ENCODE data around the gene YTHDF2. TPM values are rescaled to one million over a fixed set of nuclear protein-coding genes. Genes with fewer than 3 reads are reported as not detected.

The YTHDF2 gene
- polyA plus RNA-seq, 1 of the 3 experiments (the other 2 are of a cell fraction): 45.2 TPM

GRCh38 chr1:28803662-28804061 is 66.9 kb downstream of the YTHDF2 start:
- no peaks in the 10 kb centered on the region for H3K79me2 ChIP-seq (ENCODE audit: insufficient read depth)
- H3K27me3 ChIP-seq (ENCODE audit: insufficient read depth): no peaks in the 10 kb centered on the region
- POLR2A ChIA-PET: no interaction called here
- H3K9me2 ChIP-seq: no peaks in the 10 kb centered on the region
- no peaks in the 10 kb centered on the region for H4K20me1 ChIP-seq (ENCODE audit: insufficient read depth)
- no peaks in the 10 kb centered on the region for H3K36me3 ChIP-seq (replicated peaks in 1 of 2; ENCODE audit: control insufficient read depth in 1 of 2, insufficient read depth in 2 of 2, low read length in 1 of 2)
- no peaks in the 10 kb centered on the region for H3K9me3 ChIP-seq
- H3K4me3 ChIP-seq (ENCODE audit: low read depth in 2 of 2, low read length in 1 of 2): no peak overlapping the region
- H3K9ac ChIP-seq: no peak overlapping the region
- no peak overlapping the region for H3K27ac ChIP-seq (ENCODE audit: low read depth in 2 of 2, low read length in 1 of 2)
- WGBS (ENCODE audit: low lambda C conversion rate): 67% methylated on average over 3 of the region's 3 CpGs
- DNase-seq: no peak
- H3K4me1 ChIP-seq (ENCODE audit: control insufficient read depth in 1 of 2, insufficient read depth in 2 of 2, low read depth in 1 of 2, low read length in 1 of 2): peaks cover 0 to 6% of the 10 kb centered on the region in 2 experiments; a peak in 1 of 4 replicates
- CTCF ChIA-PET: interaction anchor here (39.4 kb wide), 1 partner anchor 72 kb away, joined by 894 read pairs; no protein-coding TSS in a partner anchor
- no peak overlapping the region for H2AFZ ChIP-seq (ENCODE audit: low read depth)
- TF ChIP-seq RFX5 (IDR thresholded peaks at IDR 0.05; ENCODE audit: low read length) (no peak), FOSL2 (IDR thresholded peaks at IDR 0.05; ENCODE audit: borderline replicate concordance, low read depth) (no peak), TCF12 (IDR thresholded peaks at IDR 0.05) (no peak), TEAD4 (IDR thresholded peaks at IDR 0.05; ENCODE audit: borderline replicate concordance, insufficient read depth) (no peak), ELF1 (IDR thresholded peaks at IDR 0.05) (no peak), REST (IDR thresholded peaks at IDR 0.05; ENCODE audit: low read depth, low read length) (no peak), GABPA (IDR thresholded peaks at IDR 0.05; ENCODE audit: low read depth) (no peak), TAF1 (IDR thresholded peaks at IDR 0.05; ENCODE audit: borderline replicate concordance, low read depth, low read length) (no peak), SIN3A (IDR thresholded peaks at IDR 0.05; ENCODE audit: borderline replicate concordance, low read depth, low read length) (no peak), RCOR1 (IDR thresholded peaks at IDR 0.05; ENCODE audit: low read length) (no peak)
- H3F3A ChIP-seq (replicated peaks; ENCODE audit: insufficient read depth): no peaks in the 10 kb centered on the region
- H3K4me2 ChIP-seq: no peak overlapping the region

- Histone ChIP-seq H3K9me3 (no peaks in the 10 kb centered on the region), H3K36me3 (replicated peaks in 1 of 2; ENCODE audit: control insufficient read depth in 1 of 2, insufficient read depth in 2 of 2, low read length in 1 of 2) (no peaks in the 10 kb centered on the region), H3K4me2 (no peak overlapping the region), H3K27ac (ENCODE audit: low read depth in 2 of 2, low read length in 1 of 2) (no peak overlapping the region), H3K27me3 (ENCODE audit: insufficient read depth) (no peaks in the 10 kb centered on the region), H4K20me1 (ENCODE audit: insufficient read depth) (no peaks in the 10 kb centered on the region), H3K4me1 (ENCODE audit: control insufficient read depth in 1 of 2, insufficient read depth in 2 of 2, low read depth in 1 of 2, low read length in 1 of 2) (peaks cover 0 to 6% of the 10 kb centered on the region in 2 experiments; a peak in 1 of 4 replicates), H3K4me3 (ENCODE audit: low read depth in 2 of 2, low read length in 1 of 2) (no peak overlapping the region), H2AFZ (ENCODE audit: low read depth) (no peak overlapping the region), H3F3A (replicated peaks; ENCODE audit: insufficient read depth) (no peaks in the 10 kb centered on the region), H3K9me2 (no peaks in the 10 kb centered on the region), H3K9ac (no peak overlapping the region), H3K79me2 (ENCODE audit: insufficient read depth) (no peaks in the 10 kb centered on the region)
- TF ChIP-seq TAF1 (IDR thresholded peaks at IDR 0.05; ENCODE audit: borderline replicate concordance, low read depth, low read length) (no peak), GATA2 (CRISPR knock-in tag; IDR thresholded peaks at IDR 0.05) (no peak), GABPA (IDR thresholded peaks at IDR 0.05; ENCODE audit: low read depth) (no peak), NFIC (IDR thresholded peaks at IDR 0.05; ENCODE audit: borderline replicate concordance) (no peak), RXRA (IDR thresholded peaks at IDR 0.05; ENCODE audit: borderline replicate concordance, low read depth) (no peak), EP300 (IDR thresholded peaks at IDR 0.05; ENCODE audit: borderline replicate concordance in 1 of 2, low read depth in 1 of 2, low read length in 1 of 2) (no peak), ZBTB33 (IDR thresholded peaks at IDR 0.05; ENCODE audit: borderline replicate concordance, low read depth) (no peak), ELF1 (IDR thresholded peaks at IDR 0.05) (no peak), CTCF (IDR thresholded peaks at IDR 0.05) (no peak), CHD2 (IDR thresholded peaks at IDR 0.05; ENCODE audit: low read length, partially characterized antibody) (no peak)
- ChIA-PET POLR2A (no interaction called here), CTCF (interaction anchor here (39.4 kb wide), 1 partner anchor 71 kb away, joined by 894 read pairs; no protein-coding TSS in a partner anchor)
- DNase-seq: no peak
- 0% methylated on average over 1 of the region's 3 CpGs for WGBS (ENCODE audit: low lambda C conversion rate)
These were observed 67.3 kb downstream of the YTHDF2 start for GRCh38 chr1:28804071-28804470.

Measured in SK-N-SH (cell line).